GM06990 (cell line): ENCODE data around the gene ETS1.

Source experiments
- DNase-seq: peaks from one replicate; pipeline ENCODE4 v3.0.0-alpha.2; 2011; ENCODE audit not compliant: insufficient read length; ENCODE audit errors: extremely low read depth
- H3K27me3 ChIP-seq: replicated peaks from 2 replicates; pipeline ENCODE4 v1.6.0; 2011; ENCODE audit warnings: low read length; ENCODE audit not compliant: control insufficient read depth, insufficient read depth
- H3K36me3 ChIP-seq: 2 replicates; pipeline ENCODE4 v1.5.1; 2011; ENCODE audit warnings: low read length; ENCODE audit not compliant: control insufficient read depth, insufficient read depth
- H3K4me3 ChIP-seq: replicated peaks from 2 replicates; pipeline ENCODE4 v1.5.1; 2011; ENCODE audit warnings: low read depth, mild to moderate bottlenecking, control low read depth, low read length
- CTCF ChIP-seq: IDR thresholded peaks from 2 replicates; pipeline ENCODE4 v1.5.1; 2011; ENCODE audit warnings: low read length, control low read depth, mild to moderate bottlenecking, inconsistent platforms; ENCODE audit not compliant: insufficient read depth, poor library complexity, severe bottlenecking

Gene ETS1

GRCh38 chr11:128516886-128517285, 70.5 kb downstream of the ETS1 start:
- no peaks in the 10 kb centered on the region for H3K27me3 ChIP-seq
- H3K36me3 ChIP-seq = peaks cover 7% of the 10 kb centered on the region
- peak overlapping the region; percentile 72 for H3K4me3 ChIP-seq
- TF ChIP-seq CTCF = no peak
- no peak for DNase-seq

- H3K4me3 ChIP-seq = peak overlapping the region; percentile 72
- no peaks in the 10 kb centered on the region for H3K27me3 ChIP-seq
- no peak for TF ChIP-seq CTCF
- DNase-seq = no peak
- peaks cover 7% of the 10 kb centered on the region for H3K36me3 ChIP-seq
Observed at GRCh38 chr11:128515826-128516778, 71.3 kb downstream of the ETS1 start.

GRCh38 chr11:128515086-128515485, 72.3 kb downstream of the ETS1 start:
- H3K36me3 ChIP-seq = peaks cover 7% of the 10 kb centered on the region
- DNase-seq = no peak
- H3K27me3 ChIP-seq = no peaks in the 10 kb centered on the region
- TF ChIP-seq CTCF = no peak
- H3K4me3 ChIP-seq = peak overlapping the region; percentile 26

GRCh38 chr11:128513915-128514681, 73.3 kb downstream of the ETS1 start:
- TF ChIP-seq CTCF = no peak
- no peak for DNase-seq
- Histone ChIP-seq H3K4me3 (no peak overlapping the region), H3K36me3 (peaks cover 7% of the 10 kb centered on the region), H3K27me3 (no peaks in the 10 kb centered on the region)

- Histone ChIP-seq H3K36me3 (peaks cover 7% of the 10 kb centered on the region), H3K27me3 (no peaks in the 10 kb centered on the region), H3K4me3 (no peak overlapping the region)
- no peak for TF ChIP-seq CTCF
- no peak for DNase-seq
Observed at GRCh38 chr11:128512474-128512996, 74.8 kb downstream of the ETS1 start.
